ENCODE results near the gene SNX4. TPM values are rescaled to one million over a fixed set of nuclear protein-coding genes. Genes with fewer than 3 reads are reported as not detected.

Gene SNX4
- total and polyA plus RNA-seq, 2 of the 8 experiments (the other 6 are each of a cell fraction or from before 2014, with no cell fraction given) = 7.2 to 23.1 TPM

GRCh38 chr3:125470671-125471070, 49.3 kb downstream of the SNX4 start:
- no peak overlapping the region for H3K18ac ChIP-seq (ENCODE audit: extremely low read depth, low read length)
- no peak overlapping the region for H4K5ac ChIP-seq (ENCODE audit: insufficient read length, low read depth, low read length)
- H2AFZ ChIP-seq (ENCODE audit: low read length) = no peak overlapping the region
- no peaks in the 10 kb centered on the region for H3K79me1 ChIP-seq (ENCODE audit: low read depth, low read length)
- no peak overlapping the region for H3K56ac ChIP-seq (replicated peaks; ENCODE audit: insufficient read length, low read depth, low read length)
- H3K27ac ChIP-seq (ENCODE audit: low read depth, low read length) = no peak overlapping the region
- CTCF ChIA-PET (ENCODE audit: partially characterized antibody) = interaction anchor here (0.7 to 1.2 kb wide), 2 partner anchors 14 to 32 kb away, joined by 3 read pairs; no protein-coding TSS in a partner anchor
- no peaks in the 10 kb centered on the region; the same call in 1 of the 2 replicates for H3K23me2 ChIP-seq (ENCODE audit: low read depth, low read length)
- H4K20me1 ChIP-seq (replicated peaks in 1 of 2; ENCODE audit: control insufficient read depth in 1 of 2, insufficient read depth in 2 of 2, low read length in 2 of 2) = no peaks in the 10 kb centered on the region
- no peak overlapping the region for H3K9ac ChIP-seq (replicated peaks in 1 of 4; ENCODE audit: extremely low read depth in 1 of 4, low read depth in 3 of 4, low read length in 3 of 4)
- no peak overlapping the region for H4K8ac ChIP-seq (ENCODE audit: extremely low read depth, insufficient read depth, low read length)
- FAIRE-seq (no peak), DNase-seq (ENCODE audit: low read depth in 1 of 2, low spot score in 2 of 2) (no peak)
- no peak overlapping the region for H2BK15ac ChIP-seq (ENCODE audit: low read length)
- POLR2A ChIA-PET (ENCODE audit: partially characterized antibody) = no interaction called here
- H2AK5ac ChIP-seq (ENCODE audit: low read depth, low read length) = no peak overlapping the region
- no peak overlapping the region for H4K91ac ChIP-seq (replicated peaks; ENCODE audit: insufficient read length, low read length)
- H3K36me3 ChIP-seq (ENCODE audit: control insufficient read depth in 2 of 4, insufficient read depth in 4 of 4, low read length in 3 of 4) = peaks cover 3 to 22% (median 10%) of the 10 kb centered on the region in 4 experiments; a peak in 5 of 8 replicates
- no peak overlapping the region for H2BK120ac ChIP-seq (replicated peaks; ENCODE audit: low read depth, low read length)
- H3K4me1 ChIP-seq (replicated peaks in 1 of 4; ENCODE audit: control insufficient read depth in 3 of 4, insufficient read depth in 4 of 4, low read length in 3 of 4) = no peaks in the 10 kb centered on the region
- no peaks in the 10 kb centered on the region for H3K27me3 ChIP-seq (replicated peaks in 1 of 4; ENCODE audit: control insufficient read depth in 3 of 4, extremely low read depth in 1 of 4, insufficient read depth in 3 of 4, low read length in 3 of 4)
- H3K14ac ChIP-seq (ENCODE audit: insufficient read length) = no peak overlapping the region
- no peak overlapping the region for H3K4ac ChIP-seq (replicated peaks; ENCODE audit: insufficient read length, low read depth, low read length)
- 89% methylated on average over 1 of the region's 1 CpG; no CpG with 5 or more reads in 1 of the 2 experiments for WGBS, 2 experiments (ENCODE audit: extremely low coverage in 1 of 2, insufficient coverage in 1 of 2, insufficient read length in 1 of 2, insufficient replicate concordance in 2 of 2, low coverage in 1 of 2, low lambda C conversion rate in 2 of 2, missing lambda C conversion rate in 1 of 2)
- no peak overlapping the region for H3K4me3 ChIP-seq (ENCODE audit: extremely low read depth in 1 of 4, insufficient read depth in 2 of 4, low read depth in 3 of 4, low read length in 4 of 4)
- H3K23ac ChIP-seq (ENCODE audit: insufficient read length) = no peak overlapping the region
- H3K9me3 ChIP-seq (ENCODE audit: insufficient read depth in 2 of 2, low read depth in 1 of 2, low read length in 1 of 2) = no peaks in the 10 kb centered on the region
- H3K79me2 ChIP-seq (ENCODE audit: control insufficient read depth in 1 of 2, insufficient read depth in 2 of 2, low read length in 2 of 2) = no peaks in the 10 kb centered on the region
- TF ChIP-seq ATF3 (IDR thresholded peaks at IDR 0.05; ENCODE audit: insufficient read depth, low read depth, low read length) = no peak
- TF ChIP-seq CTBP2 (IDR thresholded peaks at IDR 0.05; ENCODE audit: borderline replicate concordance, insufficient read depth, insufficient read length, low read length) = no peak
- TF ChIP-seq YY1 (IDR thresholded peaks at IDR 0.05; ENCODE audit: low read depth, low read length) = no peak
- TF ChIP-seq SRF (IDR thresholded peaks at IDR 0.05; ENCODE audit: low read depth, low read length) = no peak
- TF ChIP-seq SIRT6 (IDR thresholded peaks at IDR 0.05; ENCODE audit: low read length) = no peak
- TF ChIP-seq CTCF (IDR thresholded peaks at IDR 0.05; ENCODE audit: control extremely low read depth in 1 of 3, insufficient read depth in 1 of 3, low read depth in 1 of 3, low read length in 3 of 3) = no peak
- no peak for TF ChIP-seq E2F6 (IDR thresholded peaks at IDR 0.05)
- TF ChIP-seq BRCA1 (IDR thresholded peaks at IDR 0.05; ENCODE audit: low read depth, low read length) = no peak
- TF ChIP-seq SIN3A (conservative IDR thresholded peaks at IDR 0.05 in 1 of 2, IDR thresholded peaks at IDR 0.05 in 1 of 2; ENCODE audit: low read depth in 1 of 2, low read length in 2 of 2) = no peak
- no peak for TF ChIP-seq KDM1A (IDR thresholded peaks at IDR 0.05; ENCODE audit: borderline replicate concordance, low read length)
- H3K4me2 ChIP-seq (ENCODE audit: insufficient read depth in 1 of 2, low read depth in 2 of 2, low read length in 2 of 2) = no peak overlapping the region
- H2BK12ac ChIP-seq (ENCODE audit: low read depth, low read length) = no peak overlapping the region
- H2BK20ac ChIP-seq (ENCODE audit: low read length) = no peak overlapping the region
- no peak overlapping the region for H2BK5ac ChIP-seq (ENCODE audit: low read depth, low read length)
